HG02798 (cell line): ENCODE data around the gene FN3K.

ENCODE experiments used
- ATAC-seq: cut with Tn5 transposase; IDR thresholded peaks from one replicate; pipeline ENCODE4 v1.9.1; 2021; ENCODE audit warnings: mild to moderate bottlenecking; ENCODE audit not compliant: unreplicated experiment, poor library complexity

The FN3K gene

DNA sequence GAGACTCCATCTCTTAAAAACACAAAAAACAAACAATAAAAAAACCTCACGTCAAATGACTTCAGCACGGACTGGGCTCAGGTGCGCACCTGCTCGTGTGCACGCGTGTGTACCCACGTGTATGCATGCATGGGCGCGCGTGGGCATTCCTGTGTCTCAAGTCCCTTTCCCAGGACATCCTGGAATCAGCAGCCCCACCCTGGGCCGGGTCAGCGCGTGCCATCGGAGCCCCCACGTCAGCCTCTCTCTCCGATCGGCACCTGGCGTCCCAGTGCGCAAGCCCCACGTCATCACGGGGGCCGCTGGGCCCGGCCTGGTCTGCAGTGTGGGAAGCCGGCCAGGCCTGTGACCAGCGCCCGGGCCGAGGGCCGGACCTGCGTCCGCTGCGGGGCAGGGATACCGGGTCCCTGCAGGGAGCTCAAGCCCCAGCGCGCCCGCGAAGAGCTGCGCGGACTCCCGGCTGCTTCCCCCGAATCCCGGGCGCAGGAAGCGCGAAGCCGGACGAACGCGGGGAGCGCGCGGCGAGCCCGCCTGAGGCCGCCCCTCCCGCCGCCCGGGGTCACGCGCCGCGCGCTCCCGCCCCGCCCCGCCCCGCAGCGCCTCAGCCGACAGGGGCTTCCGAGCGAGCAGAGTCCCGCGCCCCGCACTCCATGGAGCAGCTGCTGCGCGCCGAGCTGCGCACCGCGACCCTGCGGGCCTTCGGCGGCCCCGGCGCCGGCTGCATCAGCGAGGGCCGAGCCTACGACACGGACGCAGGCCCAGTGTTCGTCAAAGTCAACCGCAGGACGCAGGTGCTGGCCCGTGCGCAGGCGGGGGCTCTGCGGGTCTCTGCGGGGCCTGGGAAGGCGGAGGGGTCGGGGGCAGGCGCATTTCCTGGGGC lies at the start of gene FN3K:
TSS of gene FN3K (plus strand) at position 629 of the 880 bp plus-strand sequence. CDS start at position 651, 22 bp downstream.
- ATAC-seq, result no peak

DNA sequence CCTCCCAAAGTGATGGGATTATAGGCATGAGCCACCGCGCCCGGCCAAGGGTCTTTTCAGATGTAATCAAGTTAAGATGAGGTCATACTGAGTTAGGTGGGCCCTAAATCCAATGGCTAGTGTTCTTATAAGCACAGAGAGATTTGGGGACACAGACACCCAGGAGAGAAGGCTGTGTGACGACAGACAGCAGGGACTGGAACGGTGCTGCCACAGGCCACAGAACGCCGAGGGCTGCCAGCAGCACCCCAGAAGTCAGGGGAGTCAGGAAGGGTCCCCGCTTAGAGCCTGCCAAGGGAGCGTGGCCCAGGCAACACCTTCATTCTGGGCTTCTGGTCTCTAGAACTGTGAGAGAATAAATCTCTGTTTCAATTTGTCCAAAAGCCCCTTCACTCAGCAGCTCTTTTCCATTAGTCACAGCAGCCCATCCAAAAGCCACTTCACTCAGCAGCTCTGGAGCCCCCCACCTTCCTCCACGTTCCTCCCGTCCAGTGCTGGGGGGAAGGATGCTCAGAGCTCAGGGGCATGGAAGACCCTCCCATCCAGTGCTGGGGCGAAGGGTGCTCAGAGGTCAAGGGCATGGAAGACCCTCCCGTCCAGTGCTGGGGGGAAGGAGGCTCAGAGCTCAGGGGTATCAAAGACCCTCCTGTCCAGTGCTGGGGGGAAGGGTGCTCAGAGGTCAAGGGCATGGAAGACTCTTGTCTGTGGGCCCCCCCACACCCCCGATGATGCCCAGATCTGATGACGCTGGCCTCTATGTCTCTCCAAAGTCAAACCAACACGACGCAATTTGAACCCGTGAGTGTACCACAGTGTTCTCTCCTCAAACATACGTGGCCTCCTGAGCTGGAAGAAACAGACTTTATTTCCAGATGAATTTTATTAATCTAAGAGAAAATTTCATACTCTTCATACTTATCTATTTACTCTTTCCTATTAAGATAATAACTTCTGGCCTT lies 48.8 kb upstream of the FN3K start:
- ATAC-seq, result no peak

DNA sequence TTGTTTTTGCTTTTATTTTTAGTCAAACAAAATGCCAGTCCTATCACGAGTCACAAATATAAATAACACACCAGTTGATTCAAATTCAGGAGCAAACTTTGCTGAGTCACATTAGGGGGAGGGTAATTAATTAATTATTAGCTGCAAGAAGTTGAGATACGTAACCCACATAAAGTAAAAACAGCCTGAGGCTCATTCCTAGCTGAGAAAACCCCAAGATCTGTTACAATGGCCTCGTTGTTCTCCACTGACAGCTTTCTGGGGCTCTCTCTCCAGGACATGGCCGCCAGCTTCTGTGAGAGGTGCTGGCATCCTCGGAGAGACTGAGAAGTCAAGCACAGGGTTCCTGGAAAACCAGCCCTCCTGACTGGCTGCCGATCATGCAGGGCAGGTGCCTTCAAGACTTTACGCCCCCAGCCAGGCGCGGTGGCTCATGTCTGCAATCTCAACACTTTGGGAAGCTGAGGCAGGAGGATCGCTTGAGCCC lies 48.0 kb upstream of the FN3K start:
- no peak for ATAC-seq

DNA sequence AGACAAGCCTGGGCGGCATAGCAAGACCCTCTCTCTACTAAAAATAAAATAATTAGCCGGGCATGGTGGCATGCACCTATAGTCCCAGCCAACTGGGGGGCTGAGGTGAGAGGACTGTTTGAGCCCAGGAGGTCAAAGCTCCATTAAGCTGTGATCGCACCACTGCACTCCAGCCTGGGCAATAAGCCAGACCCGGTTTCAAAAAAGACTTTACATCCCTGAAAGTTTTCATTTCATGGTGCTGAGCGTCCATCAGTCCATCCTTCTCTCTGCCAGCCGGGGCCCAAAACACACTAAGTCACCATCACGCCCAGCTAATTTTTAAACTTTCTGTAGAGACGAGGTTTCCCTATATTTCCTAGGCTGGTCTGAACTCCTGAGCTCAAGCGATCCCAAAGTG lies 47.5 kb upstream of the FN3K start:
- no peak for ATAC-seq

DNA sequence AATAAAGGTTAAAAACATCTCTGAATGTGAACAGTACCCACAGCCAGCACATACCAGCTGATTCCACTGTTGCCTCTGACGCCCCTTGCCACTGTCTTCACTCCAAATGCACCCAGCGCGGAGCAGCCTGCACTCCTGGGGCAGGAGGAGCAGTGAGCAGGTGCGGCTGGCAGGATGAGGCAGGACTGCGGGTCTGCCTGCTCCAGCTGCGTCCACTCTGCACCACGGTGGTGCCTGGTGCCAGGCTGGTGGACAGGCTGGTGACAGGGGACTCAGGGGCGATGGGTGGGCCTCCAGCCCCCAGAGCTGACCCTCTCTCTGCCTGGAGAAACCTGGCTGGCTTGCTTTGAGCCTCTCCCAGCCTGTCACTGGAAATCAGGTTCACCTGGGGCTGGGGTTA lies 46.3 kb upstream of the FN3K start:
- ATAC-seq, result no peak

DNA sequence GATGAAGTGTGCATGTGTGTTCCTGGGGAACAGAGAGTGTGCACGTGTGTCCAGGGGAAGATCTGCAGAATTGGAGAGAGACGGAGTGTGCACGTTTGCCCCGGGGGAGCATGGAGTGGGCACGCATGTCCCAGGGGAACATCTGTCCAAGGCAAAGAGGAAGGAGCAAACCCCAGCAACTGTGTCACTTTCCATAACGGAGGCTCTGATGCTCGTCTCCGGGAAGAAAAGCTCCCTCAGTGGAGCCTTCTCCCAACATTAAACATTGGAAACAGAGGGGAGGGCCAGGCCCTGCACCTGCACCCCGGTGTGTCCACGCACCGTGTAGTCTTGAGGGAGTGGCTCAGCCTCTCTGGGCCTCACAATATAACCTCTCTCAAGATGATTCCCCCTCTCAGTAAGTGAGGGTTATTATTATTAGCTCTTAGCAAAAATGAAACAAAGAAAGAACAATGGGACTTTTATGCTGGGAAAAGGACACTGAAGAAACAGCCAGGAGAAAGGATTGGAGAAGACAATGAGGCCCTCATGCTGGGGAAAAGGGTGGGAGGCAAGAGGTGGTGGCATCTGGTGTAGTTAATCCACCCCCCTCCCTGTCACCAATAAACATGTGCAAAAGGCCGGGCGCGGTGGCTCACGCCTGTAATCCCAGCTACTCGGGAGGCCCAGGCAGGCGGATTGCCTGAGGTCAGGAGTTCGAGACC lies 44.5 kb upstream of the FN3K start:
- no peak for ATAC-seq

DNA sequence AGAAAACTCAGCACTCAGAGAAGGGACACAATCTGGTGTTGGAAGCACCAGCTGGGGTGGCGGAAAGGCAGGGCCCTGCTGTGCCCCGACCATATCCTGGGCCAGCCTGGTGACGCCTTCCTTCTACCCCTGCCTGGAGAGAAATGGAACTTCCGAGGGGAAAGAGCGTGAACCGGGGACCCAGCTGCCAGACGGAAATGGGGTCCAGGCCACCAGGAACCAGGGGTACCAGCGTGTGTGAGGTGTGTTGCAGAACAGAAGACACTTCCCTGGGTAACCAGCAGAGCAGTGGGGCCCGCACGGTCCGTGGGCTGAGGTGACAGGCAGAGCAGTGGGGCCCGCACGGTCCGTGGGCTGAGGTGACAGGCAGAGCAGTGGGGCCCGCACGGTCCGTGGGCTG lies 43.7 kb upstream of the FN3K start:
- no peak for ATAC-seq

DNA sequence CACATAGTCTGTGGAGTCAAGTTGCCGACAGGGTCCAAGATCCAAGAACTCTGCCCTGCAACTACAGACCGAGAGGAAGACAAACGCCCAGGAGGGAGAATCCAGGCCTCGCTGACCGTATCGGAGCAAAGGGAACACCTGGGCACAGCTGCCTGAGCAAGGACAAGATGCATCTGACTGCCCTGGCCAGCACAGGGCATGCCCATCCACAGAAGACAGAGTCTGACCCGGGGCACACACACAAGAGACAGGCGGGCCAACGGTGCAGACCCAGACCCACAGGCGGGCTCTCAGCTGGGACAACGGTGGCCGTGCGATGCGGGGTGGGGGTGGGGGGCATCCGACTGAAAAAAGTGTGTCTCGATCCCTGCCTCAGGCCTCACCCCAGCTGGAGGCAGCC lies 43.1 kb upstream of the FN3K start:
- no peak for ATAC-seq

DNA sequence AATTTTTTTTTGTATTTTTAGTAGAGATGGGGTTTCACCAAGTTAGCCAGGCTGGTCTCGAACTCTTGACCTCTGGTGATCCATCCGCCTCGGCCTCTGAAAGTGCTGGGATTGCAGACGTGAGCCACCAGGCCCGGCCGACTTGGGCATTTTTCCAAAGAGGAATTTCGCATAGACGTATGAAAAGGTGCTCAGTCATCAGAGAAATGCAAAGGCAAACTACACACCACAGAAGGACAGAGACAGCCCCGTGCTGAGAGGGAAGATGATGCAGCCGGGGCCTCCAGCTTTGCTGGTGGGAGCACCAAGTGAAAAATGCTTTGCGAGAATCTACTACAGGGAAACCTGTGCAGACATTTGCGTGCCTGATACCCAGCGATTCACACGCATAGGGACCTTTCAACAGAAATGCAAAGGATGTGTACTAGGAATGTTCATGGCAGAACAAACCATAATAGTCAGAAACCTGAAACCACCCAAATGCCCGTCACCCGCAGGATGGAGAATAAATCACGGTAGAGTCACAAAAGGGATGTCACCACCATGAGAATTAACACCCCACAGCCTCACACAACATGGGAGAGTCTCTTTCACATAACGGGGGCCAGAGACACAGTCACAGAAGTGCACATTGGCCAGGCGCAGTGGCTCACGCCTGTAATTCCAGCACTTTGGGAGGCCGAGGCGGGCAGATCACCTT lies 42.1 kb upstream of the FN3K start:
- no peak for ATAC-seq

DNA sequence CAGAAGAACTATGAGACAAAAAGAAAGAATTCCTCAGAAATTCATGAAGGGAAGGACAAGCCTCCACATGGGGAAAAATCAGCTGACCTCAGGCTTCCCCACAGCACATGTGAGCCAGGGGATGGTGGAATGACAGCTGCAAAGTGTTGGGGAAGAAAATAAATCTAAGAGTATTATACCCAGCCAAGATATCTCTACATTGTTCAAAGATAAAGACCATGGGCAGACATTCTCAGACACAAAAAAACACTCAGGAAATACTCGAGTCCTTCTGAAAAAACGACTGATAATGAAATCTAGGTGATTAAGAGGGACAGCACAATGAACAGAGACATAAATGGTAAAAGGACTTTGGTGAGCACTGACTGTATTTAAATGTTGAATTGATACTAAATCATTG lies 40.8 kb upstream of the FN3K start:
- no peak for ATAC-seq

DNA sequence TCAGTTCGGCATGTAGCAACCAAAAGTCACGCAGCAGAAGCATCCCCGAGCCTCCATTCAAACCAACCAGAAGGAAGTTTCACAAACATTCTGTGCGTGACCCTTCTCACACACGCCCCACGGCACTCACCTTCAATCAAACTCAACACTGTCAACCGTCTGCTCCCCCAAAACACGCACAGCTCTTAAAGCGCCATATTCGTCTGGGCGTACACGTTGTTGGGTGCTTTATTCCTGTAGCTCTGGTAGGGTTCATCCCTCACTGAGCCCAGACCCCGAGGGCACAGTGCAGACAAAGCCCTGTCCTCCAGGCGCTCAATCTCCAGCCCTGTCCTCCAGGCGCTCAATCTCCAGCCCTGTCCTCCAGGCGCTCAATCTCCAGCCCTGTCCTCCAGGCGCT lies 39.2 kb upstream of the FN3K start:
- no peak for ATAC-seq

DNA sequence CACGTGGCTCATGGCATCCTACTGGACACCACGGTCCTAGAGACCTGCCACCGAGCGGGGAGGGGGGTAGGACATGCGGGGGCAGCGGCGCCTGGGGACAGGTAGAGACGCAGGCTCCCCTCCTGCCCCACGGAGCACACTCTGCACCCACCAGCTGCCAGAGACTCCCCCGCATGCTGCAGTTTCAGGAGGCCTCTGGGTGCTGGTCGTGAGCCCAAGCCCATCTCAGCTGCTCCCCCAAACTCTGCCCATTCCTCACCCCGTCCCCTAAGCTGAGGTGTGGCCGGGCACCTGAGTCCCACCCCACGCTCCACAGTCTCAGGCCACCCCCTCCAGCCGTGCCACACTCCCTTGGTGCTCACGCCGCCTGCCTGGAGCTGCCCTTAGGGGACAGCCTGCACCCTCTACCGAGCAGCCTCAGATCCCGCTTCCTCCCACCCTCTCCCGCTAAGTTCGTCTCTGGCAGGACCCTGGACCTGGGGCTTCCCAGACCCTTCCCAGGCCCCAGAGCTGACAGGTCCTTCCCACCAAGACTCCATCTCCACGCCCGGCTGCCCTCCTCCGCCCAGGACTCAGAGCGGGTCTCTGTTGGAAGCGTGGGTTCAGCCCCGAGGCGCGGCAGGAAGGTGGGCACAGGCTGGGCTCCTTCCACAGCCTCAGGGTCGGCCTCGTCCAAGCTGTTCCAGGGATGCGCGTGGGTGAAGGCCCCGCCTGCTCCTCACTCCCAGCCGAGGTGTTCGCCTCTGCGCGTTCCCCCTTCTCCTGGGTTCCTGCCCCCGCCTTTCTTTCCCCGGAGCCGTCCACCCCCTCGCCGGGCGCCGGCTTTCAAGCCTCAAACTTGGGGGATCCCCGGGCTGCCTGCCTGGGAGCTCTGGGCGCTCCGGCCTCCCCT lies 38.3 kb upstream of the FN3K start:
- ATAC-seq, result no peak

DNA sequence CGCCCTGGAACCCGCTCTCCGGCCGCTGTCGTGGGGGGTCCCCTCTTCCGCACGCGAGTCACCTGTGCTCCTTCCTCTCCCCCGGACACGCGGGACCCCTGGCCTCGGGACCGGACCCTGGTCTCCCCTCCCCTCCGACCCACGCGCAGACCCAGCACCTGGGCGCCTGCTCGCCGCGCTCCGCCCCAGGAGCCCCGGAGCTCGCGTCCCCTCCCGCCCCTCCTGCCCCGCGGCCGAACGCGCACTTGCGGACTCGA lies 37.7 kb upstream of the FN3K start:
- no peak for ATAC-seq

DNA sequence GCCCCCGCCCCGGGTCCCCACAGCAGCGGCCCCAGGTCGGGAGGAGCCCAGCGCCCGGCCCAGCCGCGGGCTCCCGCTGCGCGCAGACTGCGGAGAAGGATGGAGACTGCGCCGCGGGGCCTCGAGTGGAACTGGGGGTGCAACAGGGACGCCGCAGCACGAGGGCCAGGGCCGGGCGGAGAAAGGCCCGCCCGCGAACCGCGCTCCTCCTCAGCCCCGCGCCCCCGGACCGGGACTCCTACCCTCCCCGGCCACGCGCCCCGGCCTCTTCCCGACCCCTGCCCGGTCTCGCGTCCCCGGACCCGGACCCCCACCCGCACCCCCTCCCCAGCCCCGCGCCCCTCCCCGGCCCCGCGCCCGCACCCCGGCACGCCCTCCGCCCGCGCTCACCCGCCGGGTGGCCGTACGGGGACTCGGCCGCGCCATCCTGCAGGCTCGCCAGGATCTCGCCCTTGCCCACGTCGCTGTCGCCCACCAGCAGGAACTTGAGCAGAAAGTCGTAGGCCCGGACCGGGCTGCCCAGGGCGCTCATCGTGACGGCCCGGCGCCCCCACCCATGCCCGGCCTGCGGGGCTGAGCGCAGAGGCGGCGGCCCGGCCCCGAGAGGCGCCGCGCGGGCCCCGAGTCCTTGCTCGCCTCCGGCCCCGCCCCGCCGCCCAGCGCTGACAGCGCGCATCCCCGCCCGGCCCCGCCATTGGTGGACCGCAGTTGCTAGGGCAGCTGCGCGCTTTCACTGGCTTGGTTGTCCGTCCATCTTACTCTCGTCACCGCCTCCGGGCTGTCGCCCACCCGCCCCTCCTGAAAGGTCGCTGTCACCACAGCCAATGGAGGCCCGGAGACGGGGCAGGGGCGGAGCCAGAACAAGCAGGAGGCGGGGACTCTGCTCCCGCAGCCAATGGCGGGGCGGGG lies 37.1 kb upstream of the FN3K start, which contains the start of gene RAB40B:
TSS of gene RAB40B (minus strand) at position 634 of the 909 bp plus-strand sequence. CDS start at position 532, 102 bp downstream.
- ATAC-seq, result peak; percentile 98

DNA sequence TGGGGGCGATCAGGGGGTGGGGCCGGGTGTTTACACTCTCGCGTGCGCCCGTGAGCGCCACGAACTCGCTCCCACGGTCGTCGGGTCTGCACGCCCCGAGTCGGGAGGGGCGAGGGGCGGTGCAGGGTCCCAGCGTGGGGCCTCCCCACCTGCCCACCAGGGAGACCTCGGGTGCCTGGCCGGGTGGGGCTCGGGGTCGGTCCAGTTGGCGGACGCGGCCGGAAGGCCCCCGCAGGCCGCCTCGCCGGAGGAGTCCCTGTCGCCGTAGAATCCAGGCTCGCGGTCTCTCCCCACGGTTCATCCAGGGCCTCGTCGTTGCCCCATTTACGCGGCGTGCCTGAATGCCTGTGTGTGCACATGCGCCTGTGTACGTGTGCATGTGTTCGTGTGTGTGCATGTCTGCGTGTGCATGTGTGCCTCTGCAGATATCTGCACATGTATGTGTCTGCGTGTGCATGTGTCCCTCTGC lies 36.4 kb upstream of the FN3K start:
- no peak for ATAC-seq

DNA sequence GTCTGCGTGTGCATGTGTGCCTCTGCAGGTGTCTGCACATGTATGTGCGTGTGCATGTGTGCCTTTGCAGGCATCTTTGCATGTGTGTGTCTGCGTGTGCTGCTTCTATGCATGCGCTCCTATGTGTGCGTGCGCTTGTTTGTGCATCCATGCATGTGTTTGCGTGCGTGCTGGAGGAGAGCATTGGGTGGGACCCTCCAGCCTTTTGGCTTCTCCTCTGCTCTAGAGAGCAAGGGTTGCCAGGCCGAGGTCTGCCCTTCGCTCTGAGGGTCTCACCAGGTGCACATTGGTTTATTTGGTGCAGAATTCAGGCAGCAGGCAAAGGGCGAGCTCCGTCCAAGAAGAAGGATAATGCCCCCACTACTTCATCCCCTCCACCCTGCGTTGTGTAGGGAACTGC lies 35.9 kb upstream of the FN3K start:
- ATAC-seq, result no peak

DNA sequence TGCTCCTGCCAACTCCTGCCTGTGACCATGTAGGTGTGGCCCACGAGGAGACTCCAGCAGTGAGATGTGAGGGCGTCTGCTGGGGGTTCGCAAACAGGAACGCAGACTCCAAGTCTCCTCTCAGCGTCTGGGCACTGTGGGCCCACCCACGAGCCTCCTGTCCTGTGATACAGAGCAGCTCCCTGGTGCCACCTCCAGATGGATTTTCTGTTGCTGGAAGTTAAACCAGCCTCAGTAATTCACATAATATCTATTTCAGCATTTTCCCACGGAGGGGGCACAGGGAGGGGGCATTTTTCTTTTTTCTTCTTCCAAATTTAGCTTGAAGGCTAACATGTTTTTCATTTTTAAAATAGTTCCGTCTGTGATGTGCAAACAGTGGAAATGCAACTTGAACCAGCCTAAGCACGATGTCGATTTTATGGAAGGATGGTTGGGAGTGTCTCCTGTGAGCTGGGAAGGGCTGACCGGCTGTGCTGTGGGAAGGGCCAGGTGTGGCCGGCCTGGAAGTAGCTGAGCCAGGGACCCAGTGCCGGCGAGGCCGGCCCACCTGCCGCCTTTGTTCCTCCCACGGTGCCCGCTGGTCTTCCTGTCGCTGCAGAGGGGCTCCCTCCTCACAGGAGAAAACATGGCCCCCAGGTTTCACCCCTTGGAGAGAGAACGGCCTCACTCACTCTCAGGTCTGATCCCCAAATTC lies 33.0 kb upstream of the FN3K start:
- ATAC-seq, result no peak
